H7 (cell line): Measurements from ENCODE around the gene BTF3L4. TPM values are rescaled to one million over a fixed set of nuclear protein-coding genes. Genes with fewer than 3 reads are reported as not detected.
"Not testable (repeated sequence)": the region's sequence is repeated elsewhere in the genome, so short reads cannot be mapped to it uniquely, and the experiment has no call there.

Experiments
- DNase-seq: peaks from one replicate; pipeline ENCODE4 v3.0.0; 2012
- H3K27me3 ChIP-seq: 2 replicates; pipeline ENCODE4 v1.6.0; 2011; ENCODE audit warnings: mild to moderate bottlenecking, low read length; ENCODE audit not compliant: control insufficient read depth, insufficient read depth
- H3K36me3 ChIP-seq: replicated peaks from 2 replicates; pipeline ENCODE4 v1.5.1; 2011; ENCODE audit warnings: low read length; ENCODE audit not compliant: control insufficient read depth, insufficient read depth
- H3K4me3 ChIP-seq: 2 replicates; pipeline ENCODE4 v1.5.1; 2011; ENCODE audit warnings: low read depth, mild to moderate bottlenecking, control low read depth, low read length, moderate library complexity; ENCODE audit not compliant: insufficient read depth
- total RNA-seq: library from RNA; depleted of rRNA; stranded (reverse); fragments of >200 nt; shearing (Covaris generic); gene quantifications from 2 replicates; pipeline ENCODE4 v1.2.3, GENCODE V29; 2014; rRNA removed

The BTF3L4 gene
- 96.9 and 127 TPM in 2 replicates for total RNA-seq

DNA sequence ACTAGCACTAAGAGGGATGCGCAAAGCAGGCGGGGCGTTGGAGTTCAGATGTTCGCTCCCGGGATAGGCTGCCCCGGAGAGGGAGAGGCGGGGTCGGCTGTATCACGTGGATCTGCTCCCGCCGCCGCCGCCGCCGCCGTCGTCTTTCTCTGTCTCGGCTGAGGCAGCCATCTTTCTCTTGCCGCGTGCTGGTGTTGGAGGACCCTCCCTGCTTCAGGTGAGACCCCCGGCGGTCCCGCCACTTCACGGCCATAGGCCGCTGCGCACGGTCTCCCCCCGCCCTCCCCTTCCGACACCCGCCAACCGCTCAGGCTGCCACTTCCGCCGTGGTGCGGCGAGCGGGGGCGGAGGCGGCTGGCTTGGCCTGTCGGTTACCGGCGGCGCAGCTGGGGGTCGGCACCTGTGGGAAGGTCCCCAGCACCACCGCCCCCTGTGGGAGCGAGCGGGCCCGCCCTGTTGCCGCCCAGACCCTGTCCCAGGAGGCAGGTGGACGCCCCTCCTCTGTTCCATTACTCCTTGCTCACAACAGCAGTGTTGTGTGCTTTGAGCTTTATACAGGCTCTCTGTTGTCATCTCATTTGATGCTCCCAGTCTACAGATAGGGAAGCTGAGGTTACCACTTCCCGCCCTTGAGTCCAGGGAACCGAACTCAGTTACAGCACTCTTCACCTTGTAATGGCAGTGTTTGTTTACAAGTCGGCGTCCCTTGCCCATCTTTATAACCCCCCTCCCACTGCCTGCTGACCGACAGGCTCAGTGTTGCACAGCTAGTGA, at the start of gene BTF3L4:
Gene BTF3L4 (plus strand): TSS at position 133 of the 774 bp plus-strand sequence. CDS start 3,553 bp downstream, outside the sequence.
- H3K27me3 ChIP-seq = no peaks in the 10 kb centered on the region
- H3K4me3 ChIP-seq = peak within 1 kb of the TSS; percentile 88
- H3K36me3 ChIP-seq = peaks cover 11% of the 10 kb centered on the region
- DNase-seq = peak; percentile 94

- DNase-seq = no peak
- H3K36me3 ChIP-seq = no peaks in the 10 kb centered on the region
- H3K4me3 ChIP-seq = no peak overlapping the region
- no peaks in the 10 kb centered on the region for H3K27me3 ChIP-seq
These were observed 48.7 kb upstream of the BTF3L4 start for GRCh38 chr1:52007215-52008002.

DNA sequence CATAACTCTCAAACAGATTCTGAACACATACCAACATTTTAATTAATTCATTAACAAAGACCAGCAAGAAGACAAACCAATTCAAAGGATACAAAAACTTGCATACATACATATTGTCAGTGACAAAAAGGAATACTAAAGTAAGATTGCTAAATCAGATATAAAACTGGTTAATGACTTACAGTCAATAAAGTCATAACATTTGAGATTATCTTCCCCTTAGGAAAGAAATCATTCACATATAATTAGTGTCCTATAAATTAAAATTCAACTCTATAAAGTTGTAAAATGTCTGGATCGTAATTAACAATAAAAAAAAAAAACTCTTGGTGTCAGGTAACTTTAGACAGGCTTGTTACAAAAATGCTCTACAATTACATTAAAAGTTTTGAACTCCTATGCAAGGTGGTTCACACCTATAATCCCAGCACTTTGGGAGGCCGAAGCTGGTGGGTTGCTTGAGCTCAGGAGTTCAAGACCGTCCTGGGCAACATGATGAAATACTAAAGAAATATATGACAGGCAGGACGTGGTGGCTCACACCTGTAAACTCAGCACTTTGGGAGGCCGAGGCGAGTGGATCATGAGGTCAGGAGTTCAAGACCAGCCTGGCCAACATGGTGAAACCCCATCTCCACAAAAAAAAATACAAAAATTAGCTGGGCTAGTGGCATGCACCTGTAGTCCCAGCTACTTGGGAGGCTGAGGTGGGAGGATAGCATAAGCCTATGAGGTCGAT, 47.9 kb upstream of the BTF3L4 start:
- H3K27me3 ChIP-seq = no peaks in the 10 kb centered on the region
- no peak overlapping the region for H3K4me3 ChIP-seq
- no peak for DNase-seq
- H3K36me3 ChIP-seq = no peaks in the 10 kb centered on the region

DNA sequence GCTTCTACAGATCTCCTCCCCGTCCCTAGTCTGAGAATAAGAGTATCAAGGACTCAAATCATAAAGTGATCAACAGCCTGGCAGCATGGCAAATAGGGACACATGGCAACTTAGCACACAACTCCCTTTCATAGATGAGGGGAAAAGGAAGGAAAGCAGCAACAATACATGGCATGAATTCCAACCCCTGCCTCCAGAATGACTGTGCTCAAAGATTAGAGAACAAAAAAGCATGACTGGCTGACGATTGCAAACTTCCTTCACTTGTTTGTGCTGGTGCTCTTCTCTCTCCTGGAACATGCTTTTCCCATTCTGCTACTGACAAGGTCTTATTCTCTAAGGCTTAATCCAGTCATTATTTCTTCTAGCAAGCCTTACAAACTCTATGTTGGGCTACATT, 34.0 kb upstream of the BTF3L4 start:
- H3K36me3 ChIP-seq = peaks cover 19% of the 10 kb centered on the region
- no peaks in the 10 kb centered on the region for H3K27me3 ChIP-seq
- no peak overlapping the region for H3K4me3 ChIP-seq
- DNase-seq = no peak

DNA sequence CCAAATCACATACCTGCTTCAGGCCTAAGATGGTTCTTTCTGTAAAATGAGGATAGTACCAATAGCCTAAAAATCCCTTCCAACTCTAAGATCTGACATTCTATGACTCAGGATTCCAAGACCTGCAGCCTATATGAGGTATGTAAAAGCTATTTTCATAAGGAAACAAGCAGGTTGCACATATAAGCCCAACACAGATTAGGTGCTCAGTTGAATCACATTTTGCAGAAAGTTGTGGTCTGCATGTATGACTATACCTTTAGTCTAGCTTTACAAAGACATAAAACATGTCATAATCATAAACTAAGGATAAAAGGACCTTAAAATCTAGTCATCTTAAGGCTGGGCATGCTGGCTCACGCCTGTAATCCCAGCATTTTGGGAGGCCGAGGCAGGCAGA, 29.8 kb upstream of the BTF3L4 start:
- Histone ChIP-seq H3K36me3 (peaks cover 11% of the 10 kb centered on the region), H3K27me3 (no peaks in the 10 kb centered on the region), H3K4me3 (no peak overlapping the region)
- no peak for DNase-seq

- H3K36me3 ChIP-seq = peaks cover 2% of the 10 kb centered on the region
- no peak overlapping the region for H3K4me3 ChIP-seq
- DNase-seq = no peak
- no peaks in the 10 kb centered on the region for H3K27me3 ChIP-seq
These were observed 27.8 kb upstream of the BTF3L4 start for GRCh38 chr1:52028328-52028727.

GRCh38 chr1:52028839-52029238, 27.3 kb upstream of the BTF3L4 start:
- not testable (repeated sequence) for H3K27me3 ChIP-seq, H3K4me3 ChIP-seq, H3K36me3 ChIP-seq, DNase-seq

DNA sequence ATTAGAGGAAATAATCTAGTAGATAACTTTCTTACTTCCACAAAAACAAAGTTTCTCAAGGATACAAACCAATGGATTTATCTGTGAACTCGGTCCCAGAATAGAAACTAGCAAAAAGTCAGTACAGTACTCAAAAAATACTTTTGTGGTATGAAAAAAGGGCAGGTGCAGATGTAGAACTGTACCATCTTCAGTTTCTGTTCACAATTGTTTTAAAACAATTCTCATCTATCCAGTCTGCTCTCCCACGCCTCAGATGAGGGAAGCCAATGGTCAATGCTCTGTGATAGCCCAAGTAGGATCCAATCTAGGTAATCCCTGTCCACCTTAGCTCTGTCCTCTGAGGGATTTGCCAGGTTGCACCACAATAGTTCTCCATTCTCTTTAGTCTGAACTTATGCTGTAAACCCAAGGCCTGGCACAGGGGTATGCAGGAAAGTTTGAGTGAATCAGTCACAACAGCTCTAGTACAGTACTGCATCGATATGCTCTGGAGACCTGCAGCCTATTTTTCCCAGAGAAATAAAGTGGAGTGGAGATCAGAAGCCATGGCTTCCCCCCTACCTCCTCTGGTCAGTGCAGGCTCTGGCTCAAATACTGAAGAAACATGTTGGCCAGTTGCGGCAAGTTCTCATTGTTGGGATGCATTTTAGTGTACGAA, 23.8 kb upstream of the BTF3L4 start:
- peak; percentile 31 for DNase-seq
- Histone ChIP-seq H3K4me3 (peak overlapping the region; percentile 100), H3K27me3 (no peaks in the 10 kb centered on the region), H3K36me3 (no peaks in the 10 kb centered on the region; the same call in none of the 2 replicates)

DNA sequence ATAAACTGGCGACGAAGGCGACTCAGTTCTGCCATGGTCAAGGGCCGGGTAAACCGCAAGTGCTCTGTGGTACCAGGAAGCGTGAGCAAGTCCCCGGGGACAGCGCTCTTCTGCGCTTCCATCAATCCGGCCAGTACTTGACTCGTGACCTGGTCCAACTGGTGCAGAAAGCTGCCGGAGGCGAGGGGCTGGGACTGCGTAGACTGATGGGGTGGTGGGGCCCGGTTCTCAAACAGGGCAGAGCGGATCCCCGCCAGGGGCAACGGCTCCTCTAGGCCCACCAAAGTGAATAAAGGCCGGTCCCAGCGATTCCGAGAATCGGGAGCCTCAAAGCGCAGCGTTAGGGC, 23.3 kb upstream of the BTF3L4 start:
- DNase-seq = peak; percentile 73
- H3K27me3 ChIP-seq = no peaks in the 10 kb centered on the region
- peaks cover 2% of the 10 kb centered on the region for H3K36me3 ChIP-seq
- H3K4me3 ChIP-seq = peak overlapping the region; percentile 100

GRCh38 chr1:52033190-52034049, 22.7 kb upstream of the BTF3L4 start, which contains the start of gene KTI12:
TSS of gene KTI12 (minus strand) at chr1:52033810. CDS start at chr1:52033761, 49 bp downstream.
- peaks cover 2% of the 10 kb centered on the region for H3K36me3 ChIP-seq
- DNase-seq = peak; percentile 88
- H3K27me3 ChIP-seq = no peaks in the 10 kb centered on the region
- peak within 1 kb of the TSS; percentile 100 for H3K4me3 ChIP-seq

- Histone ChIP-seq H3K27me3 (no peaks in the 10 kb centered on the region), H3K36me3 (peaks cover 3% of the 10 kb centered on the region), H3K4me3 (no peak overlapping the region)
- DNase-seq = no peak
These were observed 22.1 kb upstream of the BTF3L4 start for GRCh38 chr1:52034050-52034384.

DNA sequence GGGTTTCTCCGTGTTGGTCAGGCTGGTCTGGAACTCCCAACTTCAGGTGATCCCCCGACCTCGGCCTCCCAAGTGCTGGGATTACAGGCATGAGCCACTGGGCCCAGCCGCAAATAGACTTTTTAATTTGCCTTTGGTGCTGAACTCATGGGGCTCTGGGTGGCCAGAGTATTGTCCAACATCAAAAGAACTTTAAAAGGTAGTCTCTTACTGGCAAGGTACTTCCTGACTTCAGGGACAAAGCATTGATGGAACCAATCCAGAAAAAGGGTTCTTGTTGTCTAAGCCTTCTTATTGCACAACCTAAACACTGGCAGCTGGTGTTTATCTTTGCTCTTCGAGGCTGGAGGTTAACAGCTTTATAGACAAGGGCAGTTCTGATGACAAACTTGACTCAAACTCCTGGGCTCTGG, 18.7 kb upstream of the BTF3L4 start:
- peaks cover 6% of the 10 kb centered on the region for H3K36me3 ChIP-seq

GRCh38 chr1:52037909-52038308, 18.2 kb upstream of the BTF3L4 start:
- H3K27me3 ChIP-seq = no peaks in the 10 kb centered on the region
- no peak overlapping the region for H3K4me3 ChIP-seq
- H3K36me3 ChIP-seq = peaks cover 6% of the 10 kb centered on the region
- DNase-seq = no peak

More for the DNA sequence above, 18.7 kb upstream of the BTF3L4 start:
- Histone ChIP-seq H3K27me3 (no peaks in the 10 kb centered on the region), H3K4me3 (no peak overlapping the region)
- no peak for DNase-seq
